ENCODE results near the gene TMEM8B. TPM values are rescaled to one million over a fixed set of nuclear protein-coding genes. Genes with fewer than 3 reads are reported as not detected.
"Not testable (repeated sequence)": the region's sequence is repeated elsewhere in the genome, so short reads cannot be mapped to it uniquely, and the experiment has no call there.

TMEM8B gene
- total and polyA plus RNA-seq, 8 donors = 4.9 to 17.2 (median 7.5) TPM

- 79 to 82% methylated on average over 34 of the region's 34 CpGs for WGBS, 2 donors
- Histone ChIP-seq H3K27me3 (no peaks in the 10 kb centered on the region), H3K27ac (peak overlapping the region in 3 of 4 donors; percentile 8 to 60 (median 51)), H3K4me1 (peaks cover 6 to 14% (median 9%) of the 10 kb centered on the region in 3 donors), H3K36me3 (no peaks in the 10 kb centered on the region), H3K9me3 (no peaks in the 10 kb centered on the region), H3K4me3 (no peak overlapping the region)
- no peak for TF ChIP-seq CTCF (IDR thresholded peaks at IDR 0.05)
- no peak for ATAC-seq
- peak in 1 of 6 donors; percentile 52 for DNase-seq
- no peak for FAIRE-seq
- intact Hi-C loops (cut with DNase I) = no loop called here
Observed at GRCh38 chr9:35909687-35910612, 80.9 kb downstream of the TMEM8B start.

GRCh38 chr9:35910613-35911359 is 81.8 kb downstream of the TMEM8B start:
- intact Hi-C loops (cut with DNase I) = no loop called here
- Histone ChIP-seq H3K4me3 (no peak overlapping the region), H3K27ac (no peak overlapping the region), H3K9me3 (no peaks in the 10 kb centered on the region), H3K27me3 (no peaks in the 10 kb centered on the region), H3K4me1 (peaks cover 6 to 14% (median 8%) of the 10 kb centered on the region in 3 donors), H3K36me3 (no peaks in the 10 kb centered on the region)
- ATAC-seq (peak in 3 of 4 donors; percentile 3 to 32 (median 7)), DNase-seq (peak in 2 of 6 donors; percentile 30 to 38), FAIRE-seq (no peak)
- 59 to 76% methylated on average over 14 of the region's 14 CpGs for WGBS, 2 donors
- TF ChIP-seq CTCF (IDR thresholded peaks at IDR 0.05) = no peak

- Histone ChIP-seq H3K4me3 (no peak overlapping the region), H3K9me3 (no peaks in the 10 kb centered on the region), H3K27ac (no peak overlapping the region), H3K27me3 (no peaks in the 10 kb centered on the region), H3K4me1 (peaks cover 4 to 13% (median 6%) of the 10 kb centered on the region in 3 donors), H3K36me3 (no peaks in the 10 kb centered on the region)
- 78 to 89% methylated on average over 9 to 10 of the region's 10 CpGs for WGBS, 2 donors
- peak in 1 of 6 donors; percentile 36 for DNase-seq
- intact Hi-C loops (cut with DNase I) = no loop called here
- no peak for FAIRE-seq
- no peak for TF ChIP-seq CTCF (IDR thresholded peaks at IDR 0.05)
- no peak for ATAC-seq
Observed at GRCh38 chr9:35911690-35912089, 82.7 kb downstream of the TMEM8B start.

GRCh38 chr9:35912791-35913400 is 83.9 kb downstream of the TMEM8B start:
- ATAC-seq (no peak), DNase-seq (peak in 1 of 6 donors; percentile 32), FAIRE-seq (no peak)
- H3K4me1 ChIP-seq = peaks cover 4 to 8% (median 6%) of the 10 kb centered on the region in 3 donors
- H3K9me3 ChIP-seq = no peaks in the 10 kb centered on the region
- intact Hi-C loops (cut with DNase I) = no loop called here
- 76 to 86% methylated on average over 10 of the region's 10 CpGs for WGBS, 2 donors
- H3K27me3 ChIP-seq = no peaks in the 10 kb centered on the region
- TF ChIP-seq CTCF (IDR thresholded peaks at IDR 0.05) = no peak
- H3K36me3 ChIP-seq = no peaks in the 10 kb centered on the region
- H3K4me3 ChIP-seq = no peak overlapping the region
- no peak overlapping the region for H3K27ac ChIP-seq

- H3K36me3 ChIP-seq; H3K27me3 ChIP-seq; H3K4me1 ChIP-seq; intact Hi-C loops (cut with DNase I); FAIRE-seq; H3K9me3 ChIP-seq; DNase-seq; ATAC-seq; H3K4me3 ChIP-seq; H3K27ac ChIP-seq: not testable (repeated sequence)
Observed at GRCh38 chr9:35913429-35913828, 84.4 kb downstream of the TMEM8B start.

Measured in pancreas (tissue), 10 donors.